Measurements from ENCODE around the gene GHITM. TPM values are rescaled to one million over a fixed set of nuclear protein-coding genes. Genes with fewer than 3 reads are reported as not detected.

Gene GHITM
- total and polyA plus RNA-seq, 4 donors, result 107 to 177 (median 123) TPM

GRCh38 chr10:84137811-84138210, 1.5 kb upstream of the GHITM start:
- 93 to 98% methylated on average over 2 of the region's 2 CpGs for WGBS, 2 donors
- TF ChIP-seq, protein P1, sequence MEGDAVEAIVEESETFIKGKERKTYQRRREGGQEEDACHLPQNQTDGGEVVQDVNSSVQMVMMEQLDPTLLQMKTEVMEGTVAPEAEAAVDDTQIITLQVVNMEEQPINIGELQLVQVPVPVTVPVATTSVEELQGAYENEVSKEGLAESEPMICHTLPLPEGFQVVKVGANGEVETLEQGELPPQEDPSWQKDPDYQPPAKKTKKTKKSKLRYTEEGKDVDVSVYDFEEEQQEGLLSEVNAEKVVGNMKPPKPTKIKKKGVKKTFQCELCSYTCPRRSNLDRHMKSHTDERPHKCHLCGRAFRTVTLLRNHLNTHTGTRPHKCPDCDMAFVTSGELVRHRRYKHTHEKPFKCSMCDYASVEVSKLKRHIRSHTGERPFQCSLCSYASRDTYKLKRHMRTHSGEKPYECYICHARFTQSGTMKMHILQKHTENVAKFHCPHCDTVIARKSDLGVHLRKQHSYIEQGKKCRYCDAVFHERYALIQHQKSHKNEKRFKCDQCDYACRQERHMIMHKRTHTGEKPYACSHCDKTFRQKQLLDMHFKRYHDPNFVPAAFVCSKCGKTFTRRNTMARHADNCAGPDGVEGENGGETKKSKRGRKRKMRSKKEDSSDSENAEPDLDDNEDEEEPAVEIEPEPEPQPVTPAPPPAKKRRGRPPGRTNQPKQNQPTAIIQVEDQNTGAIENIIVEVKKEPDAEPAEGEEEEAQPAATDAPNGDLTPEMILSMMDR (IDR thresholded peaks at IDR 0.05; ENCODE audit: control extremely low read depth, extremely low read depth), result no peak
- peaks cover 0 to 15% (median 6%) of the 10 kb centered on the region in 5 donors for H3K4me1 ChIP-seq (ENCODE audit: control insufficient read depth in 5 of 5, insufficient read depth in 5 of 5, low read length in 5 of 5)
- no peak overlapping the region for H3K27ac ChIP-seq (ENCODE audit: low read depth in 1 of 2, low read length in 1 of 2)
- H3K9me3 ChIP-seq (ENCODE audit: control insufficient read depth in 4 of 4, insufficient read depth in 3 of 4, low read length in 3 of 4), result no peaks in the 10 kb centered on the region
- no peak overlapping the region for H3K4me3 ChIP-seq
- ATAC-seq (ENCODE audit: insufficient read depth, low FRiP score), result no peak
- peaks cover 0 to 9% (median 4%) of the 10 kb centered on the region in 4 donors for H3K36me3 ChIP-seq (ENCODE audit: control insufficient read depth in 4 of 4, insufficient read depth in 4 of 4, low read length in 4 of 4)
- no peak for DNase-seq
- H3K27me3 ChIP-seq (ENCODE audit: control insufficient read depth in 3 of 3, insufficient read depth in 3 of 3, low read length in 2 of 3), result peaks cover 0 to 4% (median 0%) of the 10 kb centered on the region in 3 donors
- H3K9ac ChIP-seq (ENCODE audit: insufficient read depth in 1 of 2, low read length in 2 of 2), result no peak overlapping the region

DNA sequence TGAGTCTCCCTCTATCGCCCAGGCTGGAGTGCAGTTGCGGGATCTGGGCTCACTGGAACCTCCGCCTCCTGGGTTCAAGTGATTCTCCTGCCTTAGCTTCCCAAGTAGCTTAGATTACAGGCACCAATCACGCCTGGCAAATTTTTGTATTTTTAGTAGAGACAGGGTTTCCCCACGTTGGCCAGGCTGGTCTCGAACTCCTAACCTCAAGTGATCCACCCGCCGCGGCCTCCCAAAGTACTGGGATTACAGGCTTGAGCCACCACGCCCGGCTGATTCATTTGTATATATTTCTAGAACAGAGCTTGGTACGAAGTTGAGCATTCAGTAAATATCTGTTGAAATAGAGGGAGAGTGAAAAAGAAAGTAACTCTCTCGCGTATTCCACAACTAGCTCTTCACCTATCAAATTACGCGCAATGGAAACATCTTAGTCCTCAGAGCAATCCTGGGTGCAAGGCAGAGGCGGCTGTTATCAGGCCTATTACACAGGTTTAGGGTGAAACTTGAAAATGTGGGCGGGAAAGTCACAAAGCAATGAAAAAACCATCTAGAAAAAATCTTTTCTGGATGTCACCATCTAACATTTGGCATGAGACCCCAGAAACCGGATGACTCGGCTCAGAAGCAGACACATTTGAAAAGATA, 707 bp upstream of the GHITM start:
- DNase-seq (no peak), ATAC-seq (ENCODE audit: insufficient read depth, low FRiP score) (no peak)
- peaks cover 0 to 15% (median 6%) of the 10 kb centered on the region in 5 donors for H3K4me1 ChIP-seq (ENCODE audit: control insufficient read depth in 5 of 5, insufficient read depth in 5 of 5, low read length in 5 of 5)
- H3K9me3 ChIP-seq (ENCODE audit: control insufficient read depth in 4 of 4, insufficient read depth in 3 of 4, low read length in 3 of 4), result no peaks in the 10 kb centered on the region
- peak overlapping the region in 1 of 2 donors; percentile 98 for H3K9ac ChIP-seq (ENCODE audit: insufficient read depth in 1 of 2, low read length in 2 of 2)
- H3K36me3 ChIP-seq (ENCODE audit: control insufficient read depth in 4 of 4, insufficient read depth in 4 of 4, low read length in 4 of 4), result peaks cover 0 to 17% (median 6%) of the 10 kb centered on the region in 4 donors
- peak overlapping the region; percentile 49 to 55 for H3K27ac ChIP-seq (ENCODE audit: low read depth in 1 of 2, low read length in 1 of 2)
- H3K27me3 ChIP-seq (ENCODE audit: control insufficient read depth in 3 of 3, insufficient read depth in 3 of 3, low read length in 2 of 3), result peaks cover 0 to 4% (median 0%) of the 10 kb centered on the region in 3 donors
- 71 to 79% methylated on average over 20 of the region's 20 CpGs for whole genome bisulfite sequencing, 2 donors
- TF ChIP-seq, protein P1 (IDR thresholded peaks at IDR 0.05; ENCODE audit: control extremely low read depth, extremely low read depth), result no peak
- no peak overlapping the region for H3K4me3 ChIP-seq

DNA sequence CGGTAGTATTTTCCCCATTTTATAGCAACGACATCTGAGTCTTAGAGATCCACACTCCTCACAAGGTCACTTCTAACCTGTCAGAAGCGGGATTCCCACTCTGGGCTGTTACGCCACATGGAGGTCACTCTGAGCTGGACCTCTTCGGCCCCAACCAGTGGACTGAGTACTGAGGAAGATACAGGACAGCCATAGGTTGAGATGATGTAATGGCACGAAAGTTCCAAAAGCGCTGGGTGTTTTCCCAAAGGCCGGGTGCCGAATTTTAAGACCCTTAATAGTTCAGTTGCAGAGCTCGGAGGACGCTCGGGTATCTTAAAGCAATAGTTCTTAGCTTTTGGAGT, 699 bp downstream of the GHITM start:
- peak in 2 of 3 donors; percentile 15 to 29 for DNase-seq
- no peak for ATAC-seq (ENCODE audit: insufficient read depth, low FRiP score)
- Histone ChIP-seq H3K27ac (ENCODE audit: low read depth in 1 of 2, low read length in 1 of 2) (peak overlapping the region; percentile 97 to 99), H3K4me3 (peak overlapping the region; percentile 87), H3K4me1 (ENCODE audit: control insufficient read depth in 5 of 5, insufficient read depth in 5 of 5, low read length in 5 of 5) (peaks cover 0 to 15% (median 6%) of the 10 kb centered on the region in 5 donors), H3K9me3 (ENCODE audit: control insufficient read depth in 4 of 4, insufficient read depth in 3 of 4, low read length in 3 of 4) (no peaks in the 10 kb centered on the region), H3K27me3 (ENCODE audit: control insufficient read depth in 3 of 3, insufficient read depth in 3 of 3, low read length in 2 of 3) (peaks cover 0 to 4% (median 0%) of the 10 kb centered on the region in 3 donors), H3K36me3 (ENCODE audit: control insufficient read depth in 4 of 4, insufficient read depth in 4 of 4, low read length in 4 of 4) (peaks cover 5 to 25% (median 18%) of the 10 kb centered on the region in 4 donors), H3K9ac (ENCODE audit: insufficient read depth in 1 of 2, low read length in 2 of 2) (peak overlapping the region; percentile 92 to 99)
- TF ChIP-seq, protein P1 (IDR thresholded peaks at IDR 0.05; ENCODE audit: control extremely low read depth, extremely low read depth), result no peak
- WGBS, 2 donors, result 7 to 13% methylated on average over 12 of the region's 12 CpGs
